GM15510 (cell line): ENCODE results near the gene RHBDL1.
A peak's percentile ranks its signal among the peaks of the same experiment; 100 is the strongest.

Experiments
- POLR2A ChIP-seq: IDR thresholded peaks from 3 replicates; pipeline ENCODE4 v1.6.1; 2011; ENCODE audit warnings: borderline replicate concordance; ENCODE audit not compliant: insufficient read length; ENCODE audit errors: extremely low read depth

Gene RHBDL1

DNA sequence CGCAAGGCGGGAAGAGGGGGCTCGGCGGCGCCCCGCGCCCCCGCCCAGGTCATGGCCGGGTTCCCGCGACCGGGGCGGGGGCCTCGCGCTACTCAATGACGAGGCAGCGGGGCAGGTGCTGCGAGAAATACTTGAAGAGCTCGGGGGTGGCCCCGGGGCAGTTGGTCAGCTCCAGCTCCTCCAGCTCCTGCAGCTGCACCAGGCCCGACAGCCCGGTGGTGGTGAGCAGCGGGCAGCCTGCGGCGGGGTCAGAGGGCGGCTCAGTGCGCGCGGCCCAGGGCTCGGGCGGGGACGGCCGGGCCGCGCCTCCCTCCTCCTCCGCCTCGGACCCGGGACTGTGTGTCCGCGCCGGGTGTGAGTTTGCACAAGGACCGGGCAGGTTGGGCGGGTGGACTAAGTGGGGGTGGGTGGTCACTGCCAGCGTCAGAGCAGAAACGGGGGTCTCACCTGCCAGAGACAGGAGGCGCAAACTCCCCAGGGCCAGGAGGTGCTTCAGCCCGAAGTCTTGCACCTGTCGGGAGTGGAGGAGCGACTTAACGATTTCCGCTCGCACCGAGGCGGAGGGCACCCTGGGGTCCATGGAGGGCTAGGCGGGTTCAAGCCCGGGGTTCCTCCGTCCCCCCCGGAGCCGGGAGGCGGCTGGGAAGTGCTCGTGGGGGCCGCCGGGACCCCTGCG, 18.9 kb downstream of the RHBDL1 start:
- no peak for TF ChIP-seq POLR2A

DNA sequence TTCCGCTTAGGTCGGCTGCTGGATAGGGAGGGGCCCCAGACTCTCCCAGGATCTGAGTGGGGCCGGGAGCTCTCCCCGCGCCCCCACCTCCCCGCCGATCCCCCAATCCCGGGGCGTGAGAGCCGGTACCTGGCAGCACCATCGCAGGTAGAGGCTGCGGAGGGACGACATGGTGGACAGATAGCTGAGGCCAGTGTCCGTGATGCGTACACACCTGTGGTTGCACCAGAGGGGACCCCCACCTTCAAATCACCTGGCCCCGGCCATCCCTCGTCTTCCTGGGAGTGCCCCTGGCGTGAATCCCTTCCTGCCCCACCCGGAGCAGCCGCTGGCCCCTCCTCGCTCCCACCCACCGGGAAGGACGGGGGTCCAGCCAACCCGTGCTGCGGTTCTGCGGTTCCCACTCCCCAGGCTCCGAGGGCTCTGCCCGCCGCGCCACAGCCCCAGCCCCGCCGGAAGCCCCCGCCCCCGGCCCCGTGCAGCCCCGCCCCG, 19.4 kb downstream of the RHBDL1 start:
- no peak for TF ChIP-seq POLR2A

DNA sequence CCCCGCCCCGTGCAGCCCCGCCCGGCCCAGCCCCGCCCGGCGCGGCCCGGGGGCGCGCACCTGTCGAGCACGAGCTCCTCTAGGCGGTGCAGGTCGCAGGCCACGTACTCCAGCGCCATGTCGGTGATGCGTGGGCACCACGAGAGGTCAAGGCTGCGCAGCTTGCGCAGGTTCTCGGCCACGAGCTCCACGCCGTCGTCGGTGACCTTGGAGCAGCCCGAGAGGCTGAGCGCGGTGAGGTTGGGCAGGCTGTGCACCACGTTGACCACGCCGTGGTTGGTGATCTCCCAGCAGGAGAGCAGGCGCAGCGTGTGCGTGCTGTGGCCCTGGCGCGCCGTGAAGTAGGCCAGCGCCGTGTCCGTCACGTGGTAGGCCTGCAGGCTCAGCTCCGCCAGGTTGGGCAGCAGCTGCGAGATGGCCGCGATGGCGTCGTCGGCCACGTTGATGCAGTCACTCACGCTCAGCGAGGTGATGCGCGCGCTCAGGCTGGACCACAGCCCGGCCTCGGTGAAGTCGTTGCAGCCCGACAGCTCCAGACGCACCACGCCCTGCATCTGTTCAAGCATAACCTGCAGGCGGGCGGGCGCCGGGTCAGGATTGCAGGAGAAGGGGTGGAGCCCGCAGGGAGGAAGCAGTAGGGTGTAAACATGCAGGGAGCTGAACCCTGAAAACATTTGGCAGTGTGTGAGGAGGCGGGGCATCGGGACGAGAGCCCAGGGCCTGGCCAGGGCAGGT, 20.1 kb downstream of the RHBDL1 start:
- peak; percentile 49 for TF ChIP-seq POLR2A

DNA sequence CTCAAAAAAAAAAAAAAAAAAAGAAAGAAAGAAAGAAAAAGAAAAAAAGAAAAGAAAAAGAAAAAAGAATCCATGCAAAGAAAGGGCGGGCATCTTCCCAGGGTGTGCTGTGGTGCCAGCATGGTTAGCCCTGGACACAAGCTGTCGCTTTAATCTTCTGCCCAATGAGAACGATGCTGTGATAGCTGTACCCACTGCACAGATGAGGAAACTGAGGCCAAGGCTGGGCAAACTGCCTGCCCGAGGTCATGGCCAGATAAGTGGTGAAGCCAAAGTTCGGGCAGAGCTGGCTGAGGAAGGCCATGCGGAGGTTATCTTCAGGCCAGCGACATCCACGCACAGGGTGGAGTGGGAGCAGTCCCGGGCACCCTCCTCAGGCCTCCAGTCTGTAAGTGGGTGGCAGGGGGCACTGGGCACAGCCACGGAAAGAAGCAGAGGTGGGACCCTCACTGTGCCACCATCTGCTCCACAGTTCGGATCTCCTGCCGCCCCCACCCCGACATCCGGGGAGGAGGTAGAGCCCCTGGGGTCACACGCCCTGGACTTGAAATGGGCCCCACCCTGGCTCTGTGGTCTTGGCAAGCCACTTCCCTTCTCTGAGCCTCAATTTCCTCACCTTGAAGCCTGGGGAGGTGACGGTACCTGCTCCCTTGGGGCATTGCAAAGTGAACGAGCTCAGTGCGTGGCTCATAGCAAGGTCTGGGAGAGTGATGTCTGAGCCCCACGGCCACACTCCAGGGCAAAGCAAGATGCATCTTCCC, 23.6 kb downstream of the RHBDL1 start:
- TF ChIP-seq POLR2A, result no peak

DNA sequence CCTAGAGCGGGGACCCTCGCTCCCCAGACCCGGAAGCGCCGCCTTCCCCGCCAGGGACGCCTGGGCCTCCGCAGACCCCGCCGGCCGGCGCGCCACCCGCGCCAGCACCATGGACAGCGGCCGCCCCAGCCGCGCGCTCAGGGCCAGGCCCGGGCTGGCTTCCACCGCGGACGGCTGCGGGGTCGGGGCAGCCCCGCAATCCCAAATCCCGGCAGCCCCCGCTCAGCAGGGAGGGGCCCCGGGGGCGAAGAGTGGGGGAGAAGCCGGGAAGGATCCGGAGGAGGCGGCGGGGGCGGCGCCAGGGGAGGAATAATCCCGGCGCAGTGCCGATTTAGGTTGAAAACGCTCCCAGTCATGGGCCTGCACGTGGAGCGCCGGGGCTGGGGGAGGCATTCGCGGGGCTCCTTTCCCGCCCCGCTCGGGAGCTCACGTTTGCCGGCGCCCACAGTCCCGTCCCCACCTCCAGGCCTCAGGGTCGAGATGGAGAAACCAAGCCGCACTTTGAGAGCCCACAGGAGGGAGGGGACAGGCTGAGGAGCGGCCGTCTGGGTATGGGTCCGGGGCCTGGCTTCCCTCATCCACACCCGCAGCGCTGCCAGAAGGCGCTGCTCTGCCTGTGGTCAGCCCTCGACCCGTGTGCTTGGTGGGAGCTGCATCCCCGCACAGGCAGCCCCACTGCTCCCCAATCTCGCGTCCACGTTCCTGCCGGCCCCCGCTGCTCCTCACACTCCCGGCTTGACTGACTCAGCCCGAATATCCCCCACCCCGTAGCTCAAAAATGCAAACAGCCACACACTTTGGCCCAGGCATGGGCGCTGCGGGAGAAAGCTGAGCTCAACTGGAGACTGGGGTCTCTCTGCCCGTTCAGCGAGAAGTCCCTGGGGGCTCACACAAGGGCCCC, 25.5 kb downstream of the RHBDL1 start:
- no peak for TF ChIP-seq POLR2A

DNA sequence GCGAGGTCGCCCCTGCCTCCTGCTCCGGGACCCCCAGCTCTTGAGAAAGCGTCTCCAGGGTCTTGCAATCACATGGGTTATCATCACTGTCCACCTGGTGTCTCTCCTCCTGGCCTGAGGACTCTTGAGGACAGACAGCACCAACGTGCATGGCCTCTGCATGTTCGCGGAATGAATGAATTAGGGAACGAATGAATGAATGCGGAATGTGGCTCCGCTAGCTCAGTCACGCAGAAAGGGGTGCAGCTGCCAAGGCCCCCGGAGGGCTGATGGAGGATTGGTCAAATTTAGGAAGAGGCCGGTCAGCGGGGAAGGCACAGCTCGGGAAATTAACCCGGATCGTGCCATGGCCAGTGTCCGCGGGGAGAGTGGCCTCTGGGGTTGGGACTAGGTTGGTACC, 26.9 kb downstream of the RHBDL1 start:
- TF ChIP-seq POLR2A, result no peak

DNA sequence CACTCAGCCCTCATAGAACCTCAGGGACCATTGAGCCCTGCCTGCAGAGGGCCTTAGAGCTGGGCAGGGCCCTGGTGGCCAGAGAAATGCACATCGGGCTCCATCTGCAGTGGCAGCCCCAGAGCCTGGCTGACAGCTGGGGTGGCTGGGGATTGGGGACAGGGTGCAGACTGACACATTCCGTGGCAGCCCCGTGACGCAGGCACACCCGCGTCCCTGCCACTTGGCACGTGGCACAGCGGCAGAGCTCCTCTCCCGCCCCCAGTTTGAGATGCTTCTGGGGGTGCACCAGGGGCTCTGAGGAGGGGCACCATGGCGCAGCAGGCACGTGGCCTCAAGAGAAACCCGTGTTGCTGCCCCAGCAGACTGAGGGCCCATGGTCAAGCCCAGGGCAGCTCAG, 27.9 kb downstream of the RHBDL1 start:
- no peak for TF ChIP-seq POLR2A

DNA sequence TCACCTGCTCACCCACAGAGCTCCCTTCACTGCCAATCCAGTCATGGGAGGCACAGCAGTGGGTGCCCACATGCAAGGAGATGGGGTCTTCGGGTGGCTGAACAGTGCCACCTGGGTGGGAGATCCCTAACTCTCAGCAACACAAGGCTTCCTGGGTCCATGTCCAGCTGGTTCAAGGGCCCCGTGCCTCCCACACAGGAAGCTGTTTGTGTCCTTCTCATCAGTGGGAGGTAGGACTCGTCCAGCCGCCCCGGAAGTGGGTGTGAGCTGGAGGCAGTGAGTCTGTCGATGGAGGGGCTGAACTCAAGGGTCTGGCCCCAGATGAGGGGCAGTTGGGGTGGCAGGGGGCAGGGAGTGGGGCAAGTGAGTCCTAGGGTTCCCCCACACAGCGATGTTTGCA, 28.6 kb downstream of the RHBDL1 start:
- TF ChIP-seq POLR2A, result no peak

DNA sequence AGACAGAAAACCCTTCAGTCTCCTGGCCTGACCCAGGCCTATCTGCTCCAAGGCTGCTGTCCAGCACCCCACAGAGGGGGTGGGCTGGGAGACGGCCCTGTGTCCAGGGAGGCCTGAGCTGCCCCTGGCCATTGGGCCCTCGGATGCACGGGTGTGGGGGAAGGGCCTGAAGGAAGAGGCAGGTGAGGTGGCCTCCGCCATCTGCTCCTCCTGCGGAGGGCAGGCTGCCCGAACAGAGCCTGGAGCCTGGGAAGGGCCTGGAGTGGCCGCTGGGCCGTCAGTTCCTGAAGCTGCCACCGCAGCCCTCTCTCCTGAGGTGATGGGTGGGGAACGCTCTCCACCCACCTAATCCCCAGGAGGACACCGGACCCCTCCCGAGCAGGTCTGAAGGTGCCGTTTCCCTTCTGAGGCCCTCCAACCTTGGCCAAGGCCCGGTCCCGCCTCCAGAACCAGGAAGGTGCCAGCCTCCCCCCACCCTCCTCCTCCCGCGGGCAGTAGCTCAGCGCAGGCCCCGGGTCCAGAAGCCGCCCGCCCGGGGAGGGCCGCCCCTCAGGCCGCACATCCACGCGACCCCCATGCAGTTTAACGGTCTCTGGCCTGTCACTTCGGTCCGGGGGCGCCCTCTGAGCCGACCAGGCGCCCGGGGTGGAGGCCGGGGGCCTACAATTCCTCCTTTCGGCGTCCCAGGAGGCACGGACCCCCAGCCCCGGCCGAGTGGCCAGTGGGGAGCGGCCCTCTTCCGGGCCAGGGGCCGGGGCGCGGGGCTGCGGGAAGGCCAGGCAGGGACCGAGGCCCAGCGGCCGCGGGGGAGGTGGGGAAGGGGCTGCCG, 29.3 kb downstream of the RHBDL1 start:
- TF ChIP-seq POLR2A, result no peak

DNA sequence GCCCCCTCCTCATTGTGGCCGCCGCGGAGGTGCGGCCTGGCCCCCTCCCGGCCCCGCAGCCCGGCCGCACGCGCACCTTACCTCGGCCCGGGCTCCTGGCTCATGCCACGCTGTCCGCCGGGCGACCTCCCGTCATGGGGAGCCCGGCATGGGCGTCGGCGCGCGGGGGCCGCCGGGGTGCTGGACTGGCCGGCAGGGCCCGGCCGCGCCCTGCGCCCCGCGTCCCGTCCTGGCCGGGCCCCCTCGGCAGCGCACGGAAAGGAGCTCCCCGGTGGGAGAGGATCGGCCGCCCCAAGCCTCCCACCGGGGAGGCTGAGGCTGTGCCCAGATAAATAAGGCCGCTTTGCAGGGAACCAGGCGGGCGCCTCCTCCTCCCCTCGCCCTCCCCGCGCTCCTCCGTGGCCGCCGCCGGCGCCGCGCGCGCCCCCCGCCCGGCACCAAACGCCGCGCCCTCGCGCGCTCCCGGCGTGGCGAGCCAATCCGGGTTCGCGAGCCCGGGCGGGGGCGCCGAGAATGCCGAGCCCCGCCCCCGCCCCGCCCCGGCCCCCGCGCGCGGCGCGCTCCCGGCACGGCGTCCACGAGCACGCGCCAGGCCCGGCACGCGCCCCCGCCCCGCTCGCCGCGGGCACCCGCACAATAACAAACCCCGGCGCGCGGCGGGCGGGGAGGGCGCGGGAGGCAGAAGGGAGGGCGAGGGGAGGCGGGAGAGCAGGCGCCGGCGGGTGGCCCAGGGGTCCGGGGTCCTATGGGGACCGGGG, 30.1 kb downstream of the RHBDL1 start, which contains the start of gene FBXL16:
Gene FBXL16, minus strand, starts transcription at position 371 of the 758 bp plus-strand sequence. CDS start 8,396 bp downstream, outside the sequence.
- no peak for TF ChIP-seq POLR2A

DNA sequence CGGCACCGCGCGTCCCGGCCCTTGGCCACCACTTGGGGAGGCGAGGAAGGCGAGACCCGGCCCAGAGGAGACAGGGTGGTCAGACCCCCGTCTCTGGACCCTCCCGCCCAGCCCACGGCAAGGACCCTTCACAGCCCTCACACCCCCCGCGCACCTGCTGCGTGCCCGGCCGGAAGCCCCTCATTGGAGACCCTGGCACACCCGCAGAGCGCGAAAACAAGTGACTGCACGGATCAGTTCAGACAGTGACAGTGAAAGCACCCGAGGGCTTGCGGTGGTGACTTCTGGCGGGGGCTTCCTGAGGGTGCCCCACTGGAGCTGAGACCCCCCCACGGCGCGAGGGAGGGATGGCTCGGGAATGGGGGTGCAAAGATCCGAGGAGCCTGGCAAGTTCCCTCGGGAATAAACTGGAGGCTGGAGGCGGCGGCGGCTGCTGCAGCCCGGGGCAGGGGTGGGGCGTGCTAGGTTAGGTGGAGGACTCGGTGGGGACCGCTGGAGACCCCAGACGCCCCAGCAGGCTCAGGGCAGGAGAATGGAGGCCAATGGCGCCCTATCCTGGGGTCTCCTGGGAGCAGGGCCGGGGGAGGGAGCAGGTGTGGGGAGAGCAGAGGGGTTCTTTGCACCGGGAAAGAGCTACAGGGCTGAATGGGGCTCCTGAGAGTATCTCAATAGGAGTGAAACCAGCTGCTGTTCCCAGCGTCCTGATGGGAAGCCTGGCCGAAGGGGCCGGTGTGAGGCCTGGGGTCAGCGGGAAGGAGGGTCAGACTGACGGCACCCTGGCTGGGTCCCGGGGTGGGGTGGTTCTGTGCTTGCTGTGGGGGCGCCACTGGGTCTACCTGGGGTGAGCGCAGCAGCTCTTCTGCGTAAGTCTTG, 31.0 kb downstream of the RHBDL1 start:
- TF ChIP-seq POLR2A, result no peak

DNA sequence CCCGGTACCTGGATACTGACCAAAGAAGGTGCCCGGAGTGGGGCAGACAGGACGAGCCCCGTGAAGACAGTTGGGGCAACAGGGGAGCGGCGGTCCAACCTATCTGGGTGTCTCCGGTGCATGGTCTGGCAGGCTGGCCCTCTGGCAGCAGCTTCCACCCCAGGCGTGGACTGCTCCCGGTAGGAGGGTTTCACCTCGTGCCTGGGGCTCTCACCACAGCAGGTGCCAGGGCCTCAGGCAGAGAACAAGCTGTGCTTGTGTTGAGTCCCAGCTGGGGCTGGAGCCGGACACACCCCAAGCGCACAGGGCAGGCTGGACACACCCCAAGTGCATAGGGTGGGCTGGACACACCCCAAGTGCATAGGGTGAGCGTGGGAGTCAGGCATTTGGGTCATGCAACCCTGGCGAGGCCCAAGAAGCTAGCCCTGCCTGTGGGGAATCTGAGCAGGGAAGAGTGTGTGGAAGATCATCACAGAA, 31.6 kb downstream of the RHBDL1 start:
- TF ChIP-seq POLR2A, result no peak
